ENCODE results near the gene RALGAPB.

DNA sequence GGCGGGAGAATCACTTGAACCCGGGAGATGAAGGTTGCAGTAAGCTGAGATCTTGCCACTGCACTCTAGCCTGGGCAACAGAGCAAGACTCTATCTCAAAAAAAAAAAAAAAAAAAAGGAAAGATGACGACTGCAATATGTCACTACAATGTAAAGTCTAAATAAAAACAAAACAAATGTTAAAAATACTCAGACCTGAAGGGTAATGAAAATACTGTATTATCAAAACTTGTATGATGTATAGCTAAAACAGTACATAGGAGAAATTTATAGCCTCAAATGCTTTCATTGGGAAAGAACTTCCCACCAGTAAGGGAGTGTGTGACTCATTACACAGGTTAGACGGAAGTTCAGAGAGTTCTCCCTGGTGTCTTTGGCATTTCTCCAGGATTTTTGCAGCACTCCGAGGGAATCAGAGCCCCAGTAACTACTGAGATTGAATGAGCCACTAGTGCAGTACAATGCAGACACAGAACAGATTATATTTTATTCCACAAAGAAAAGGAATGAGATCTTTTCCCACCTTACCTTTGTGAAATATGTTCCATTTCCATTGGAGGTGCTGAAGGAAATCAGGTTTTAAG is 12.5 kb upstream of the RALGAPB start:
- TF ChIP-seq, protein P1, sequence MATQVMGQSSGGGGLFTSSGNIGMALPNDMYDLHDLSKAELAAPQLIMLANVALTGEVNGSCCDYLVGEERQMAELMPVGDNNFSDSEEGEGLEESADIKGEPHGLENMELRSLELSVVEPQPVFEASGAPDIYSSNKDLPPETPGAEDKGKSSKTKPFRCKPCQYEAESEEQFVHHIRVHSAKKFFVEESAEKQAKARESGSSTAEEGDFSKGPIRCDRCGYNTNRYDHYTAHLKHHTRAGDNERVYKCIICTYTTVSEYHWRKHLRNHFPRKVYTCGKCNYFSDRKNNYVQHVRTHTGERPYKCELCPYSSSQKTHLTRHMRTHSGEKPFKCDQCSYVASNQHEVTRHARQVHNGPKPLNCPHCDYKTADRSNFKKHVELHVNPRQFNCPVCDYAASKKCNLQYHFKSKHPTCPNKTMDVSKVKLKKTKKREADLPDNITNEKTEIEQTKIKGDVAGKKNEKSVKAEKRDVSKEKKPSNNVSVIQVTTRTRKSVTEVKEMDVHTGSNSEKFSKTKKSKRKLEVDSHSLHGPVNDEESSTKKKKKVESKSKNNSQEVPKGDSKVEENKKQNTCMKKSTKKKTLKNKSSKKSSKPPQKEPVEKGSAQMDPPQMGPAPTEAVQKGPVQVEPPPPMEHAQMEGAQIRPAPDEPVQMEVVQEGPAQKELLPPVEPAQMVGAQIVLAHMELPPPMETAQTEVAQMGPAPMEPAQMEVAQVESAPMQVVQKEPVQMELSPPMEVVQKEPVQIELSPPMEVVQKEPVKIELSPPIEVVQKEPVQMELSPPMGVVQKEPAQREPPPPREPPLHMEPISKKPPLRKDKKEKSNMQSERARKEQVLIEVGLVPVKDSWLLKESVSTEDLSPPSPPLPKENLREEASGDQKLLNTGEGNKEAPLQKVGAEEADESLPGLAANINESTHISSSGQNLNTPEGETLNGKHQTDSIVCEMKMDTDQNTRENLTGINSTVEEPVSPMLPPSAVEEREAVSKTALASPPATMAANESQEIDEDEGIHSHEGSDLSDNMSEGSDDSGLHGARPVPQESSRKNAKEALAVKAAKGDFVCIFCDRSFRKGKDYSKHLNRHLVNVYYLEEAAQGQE (IDR thresholded peaks at IDR 0.05): no peak
- no peak for TF ChIP-seq HDAC2 (IDR thresholded peaks at IDR 0.05)
- TF ChIP-seq, protein P2, sequence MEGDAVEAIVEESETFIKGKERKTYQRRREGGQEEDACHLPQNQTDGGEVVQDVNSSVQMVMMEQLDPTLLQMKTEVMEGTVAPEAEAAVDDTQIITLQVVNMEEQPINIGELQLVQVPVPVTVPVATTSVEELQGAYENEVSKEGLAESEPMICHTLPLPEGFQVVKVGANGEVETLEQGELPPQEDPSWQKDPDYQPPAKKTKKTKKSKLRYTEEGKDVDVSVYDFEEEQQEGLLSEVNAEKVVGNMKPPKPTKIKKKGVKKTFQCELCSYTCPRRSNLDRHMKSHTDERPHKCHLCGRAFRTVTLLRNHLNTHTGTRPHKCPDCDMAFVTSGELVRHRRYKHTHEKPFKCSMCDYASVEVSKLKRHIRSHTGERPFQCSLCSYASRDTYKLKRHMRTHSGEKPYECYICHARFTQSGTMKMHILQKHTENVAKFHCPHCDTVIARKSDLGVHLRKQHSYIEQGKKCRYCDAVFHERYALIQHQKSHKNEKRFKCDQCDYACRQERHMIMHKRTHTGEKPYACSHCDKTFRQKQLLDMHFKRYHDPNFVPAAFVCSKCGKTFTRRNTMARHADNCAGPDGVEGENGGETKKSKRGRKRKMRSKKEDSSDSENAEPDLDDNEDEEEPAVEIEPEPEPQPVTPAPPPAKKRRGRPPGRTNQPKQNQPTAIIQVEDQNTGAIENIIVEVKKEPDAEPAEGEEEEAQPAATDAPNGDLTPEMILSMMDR (IDR thresholded peaks at IDR 0.05): no peak
- no peak for TF ChIP-seq POLR2A (IDR thresholded peaks at IDR 0.05; ENCODE audit: low read length)
- no peak for TF ChIP-seq RAD21 (conservative IDR thresholded peaks at IDR 0.05 in 1 of 2, IDR thresholded peaks at IDR 0.05 in 1 of 2)
- no peak for TF ChIP-seq SMC3 (IDR thresholded peaks at IDR 0.05)
- TF ChIP-seq USF2 (IDR thresholded peaks at IDR 0.05): no peak
- TF ChIP-seq NFE2L2 (conservative IDR thresholded peaks at IDR 0.05; ENCODE audit: low read length): no peak
- TF ChIP-seq POLR2AphosphoS2 (conservative IDR thresholded peaks at IDR 0.05; ENCODE audit: low read length): no peak
- TF ChIP-seq RFX5 (IDR thresholded peaks at IDR 0.05): no peak
- TF ChIP-seq, protein P3, sequence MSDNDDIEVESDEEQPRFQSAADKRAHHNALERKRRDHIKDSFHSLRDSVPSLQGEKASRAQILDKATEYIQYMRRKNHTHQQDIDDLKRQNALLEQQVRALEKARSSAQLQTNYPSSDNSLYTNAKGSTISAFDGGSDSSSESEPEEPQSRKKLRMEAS (IDR thresholded peaks at IDR 0.05): no peak
- no peak for TF ChIP-seq CHD4 (IDR thresholded peaks at IDR 0.05; ENCODE audit: borderline replicate concordance)
- no peak for TF ChIP-seq EP300 (IDR thresholded peaks at IDR 0.05)

Data from A549 (cell line).